Neural cell (in vitro differentiated cells): ENCODE measurements around the gene ROS1. TPM values are rescaled to one million over a fixed set of nuclear protein-coding genes. Genes with fewer than 3 reads are reported as not detected.

Experiments used
- H2AFZ ChIP-seq: fragments of 200-600, 300-800 bp; sonication (generic), shearing (Covaris generic); 2 replicates; pipeline ENCODE4 v1.6.0; 2014; ENCODE audit warnings: low read depth, mild to moderate bottlenecking, antibody characterized with exemption, low read length, moderate library complexity
- H3F3A ChIP-seq: fragments of 200-600 bp; shearing (Covaris generic); 2 replicates; pipeline ENCODE4 v1.6.1; 2016; ENCODE audit warnings: mild to moderate bottlenecking, moderate library complexity, mixed read lengths, antibody characterized with exemption, low read length; ENCODE audit not compliant: insufficient read depth, poor library complexity, severe bottlenecking
- H3K27ac ChIP-seq: fragments of 200-600, 300-800 bp; sonication (generic), shearing (Covaris generic); 2 replicates; pipeline ENCODE4 v1.5.1; 2014; ENCODE audit warnings: mild to moderate bottlenecking, low read length, moderate library complexity
- H3K27me3 ChIP-seq: fragments of 300-800, 200-600 bp; sonication (generic), shearing (Covaris generic); 2 replicates; pipeline ENCODE4 v1.6.0; 2014; ENCODE audit warnings: mild to moderate bottlenecking, low read depth, low read length, moderate library complexity; ENCODE audit not compliant: insufficient read depth
- H3K36me3 ChIP-seq: fragments of 300-800, 200-600 bp; sonication (generic), shearing (Covaris generic); 2 replicates; pipeline ENCODE4 v1.5.1; 2014; ENCODE audit warnings: mild to moderate bottlenecking, antibody characterized with exemption, low read length, moderate library complexity; ENCODE audit not compliant: insufficient read depth
- H3K4me2 ChIP-seq: fragments of 300-800, 200-600 bp; sonication (generic), shearing (Covaris generic); 2 replicates; pipeline ENCODE4 v1.6.0; 2014; ENCODE audit warnings: mild to moderate bottlenecking, low read length
- H3K4me3 ChIP-seq: fragments of 300-800, 200-600 bp; sonication (generic), shearing (Covaris generic); 2 replicates; pipeline ENCODE4 v1.5.1; 2014; ENCODE audit warnings: mild to moderate bottlenecking, low read length, moderate library complexity
- H3K79me2 ChIP-seq: fragments of 200-600 bp; shearing (Covaris generic); replicated peaks from 2 replicates; pipeline ENCODE4 v1.6.0; 2014; ENCODE audit warnings: mild to moderate bottlenecking, low read length, moderate library complexity; ENCODE audit not compliant: insufficient read depth
- H3K9ac ChIP-seq: fragments of 300-800, 200-600 bp; sonication (generic), shearing (Covaris generic); 2 replicates; pipeline ENCODE4 v1.6.1; 2016; ENCODE audit warnings: mild to moderate bottlenecking, low read length, mixed read lengths
- H3K9me2 ChIP-seq: fragments of 200-600 bp; shearing (Covaris generic); 2 replicates; pipeline ENCODE4 v1.6.1; 2016; ENCODE audit warnings: mild to moderate bottlenecking, low read length, mixed read lengths; ENCODE audit not compliant: insufficient read depth
- H3K9me3 ChIP-seq: fragments of 200-600, 300-800 bp; sonication (generic), shearing (Covaris generic); 2 replicates; pipeline ENCODE4 v1.6.1; 2016; ENCODE audit warnings: mild to moderate bottlenecking, mixed run types, low read length, moderate library complexity, mixed read lengths
- H4K20me1 ChIP-seq: fragments of 200-600 bp; shearing (Covaris generic); 2 replicates; pipeline ENCODE4 v1.6.1; 2016; ENCODE audit warnings: mild to moderate bottlenecking, mixed run types; ENCODE audit not compliant: insufficient read depth
- EP300 ChIP-seq: fragments of 450-650 bp; conservative IDR thresholded peaks from 2 replicates; pipeline ENCODE4 v1.6.1; 2014; ENCODE audit warnings: antibody characterized with exemption, mild to moderate bottlenecking, moderate library complexity; ENCODE audit not compliant: poor library complexity, severe bottlenecking
- EZH2 ChIP-seq: fragments of 200-600, 300-800 bp; shearing (Covaris generic), sonication (generic); IDR thresholded peaks from 2 replicates; pipeline ENCODE4 v1.6.1; 2014; ENCODE audit warnings: antibody characterized with exemption, low read length, borderline replicate concordance, mild to moderate bottlenecking; ENCODE audit not compliant: insufficient read depth, poor library complexity, severe bottlenecking
- MXI1 ChIP-seq: fragments of 450-650 bp; conservative IDR thresholded peaks from 2 replicates; pipeline ENCODE4 v1.6.1; 2014; ENCODE audit warnings: antibody characterized with exemption, mild to moderate bottlenecking; ENCODE audit not compliant: poor library complexity, severe bottlenecking
- POLR2AphosphoS5 ChIP-seq: IDR thresholded peaks from 2 replicates; pipeline ENCODE4 v1.6.1; 2012
- RAD21 ChIP-seq: fragments of 450-650 bp; conservative IDR thresholded peaks from 2 replicates; pipeline ENCODE4 v1.6.1; 2014; ENCODE audit warnings: antibody characterized with exemption, mild to moderate bottlenecking, moderate library complexity
- REST ChIP-seq: IDR thresholded peaks from 2 replicates; pipeline ENCODE4 v1.6.1; 2012; ENCODE audit warnings: borderline replicate concordance
- SMC3 ChIP-seq: fragments of 450-650 bp; conservative IDR thresholded peaks from 2 replicates; pipeline ENCODE4 v1.6.1; 2014; ENCODE audit warnings: antibody characterized with exemption, mild to moderate bottlenecking, moderate library complexity; ENCODE audit not compliant: poor library complexity
- TAF1 ChIP-seq: IDR thresholded peaks from 2 replicates; pipeline ENCODE4 v1.6.1; 2012; ENCODE audit warnings: low read depth
- polyA plus RNA-seq: library from polyadenylated mRNA; depleted of rRNA; stranded (reverse); fragments of >200 nt; gene quantifications from 2 replicates; pipeline ENCODE4 v1.2.3, GENCODE V29; 2014
- TF ChIP-seq, protein P1 (sequence below): fragments of 450-650 bp; IDR thresholded peaks from 2 replicates; pipeline ENCODE4 v1.5.1; 2014; ENCODE audit warnings: antibody characterized with exemption, mild to moderate bottlenecking, moderate library complexity; ENCODE audit not compliant: poor library complexity, severe bottlenecking

The ROS1 gene
- polyA plus RNA-seq, 1 donor from 2014 or later: not detected

DNA sequence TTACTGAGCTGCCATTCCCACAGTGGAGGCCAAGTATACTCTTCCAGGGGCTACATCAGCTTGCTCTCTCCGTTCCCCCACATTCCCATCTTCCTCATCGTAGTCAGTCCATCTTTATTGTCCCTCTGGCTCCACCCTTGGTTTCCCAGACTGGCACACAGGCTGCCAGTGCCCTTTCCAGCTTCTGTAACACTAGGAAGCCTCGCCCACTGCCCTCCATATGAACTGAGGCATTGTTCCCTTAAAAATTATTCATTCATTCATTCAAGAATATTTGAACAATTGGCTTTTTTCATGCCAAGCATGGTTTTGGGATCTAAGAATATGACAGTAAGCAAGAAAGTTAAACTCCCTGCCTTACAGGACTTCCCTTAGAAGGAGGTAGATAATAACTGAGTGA is 14.3 kb downstream of the ROS1 start:
- H4K20me1 ChIP-seq: no peaks in the 10 kb centered on the region
- no peaks in the 10 kb centered on the region for H3K27me3 ChIP-seq
- no peaks in the 10 kb centered on the region for H3K79me2 ChIP-seq
- no peak for TF ChIP-seq SMC3
- no peak for TF ChIP-seq EZH2
- no peak for TF ChIP-seq POLR2AphosphoS5
- no peak for TF ChIP-seq EP300
- TF ChIP-seq, protein P1, sequence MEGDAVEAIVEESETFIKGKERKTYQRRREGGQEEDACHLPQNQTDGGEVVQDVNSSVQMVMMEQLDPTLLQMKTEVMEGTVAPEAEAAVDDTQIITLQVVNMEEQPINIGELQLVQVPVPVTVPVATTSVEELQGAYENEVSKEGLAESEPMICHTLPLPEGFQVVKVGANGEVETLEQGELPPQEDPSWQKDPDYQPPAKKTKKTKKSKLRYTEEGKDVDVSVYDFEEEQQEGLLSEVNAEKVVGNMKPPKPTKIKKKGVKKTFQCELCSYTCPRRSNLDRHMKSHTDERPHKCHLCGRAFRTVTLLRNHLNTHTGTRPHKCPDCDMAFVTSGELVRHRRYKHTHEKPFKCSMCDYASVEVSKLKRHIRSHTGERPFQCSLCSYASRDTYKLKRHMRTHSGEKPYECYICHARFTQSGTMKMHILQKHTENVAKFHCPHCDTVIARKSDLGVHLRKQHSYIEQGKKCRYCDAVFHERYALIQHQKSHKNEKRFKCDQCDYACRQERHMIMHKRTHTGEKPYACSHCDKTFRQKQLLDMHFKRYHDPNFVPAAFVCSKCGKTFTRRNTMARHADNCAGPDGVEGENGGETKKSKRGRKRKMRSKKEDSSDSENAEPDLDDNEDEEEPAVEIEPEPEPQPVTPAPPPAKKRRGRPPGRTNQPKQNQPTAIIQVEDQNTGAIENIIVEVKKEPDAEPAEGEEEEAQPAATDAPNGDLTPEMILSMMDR: no peak
- TF ChIP-seq REST: no peak
- no peak for TF ChIP-seq RAD21
- no peak for TF ChIP-seq TAF1
- no peak for TF ChIP-seq MXI1
- H2AFZ ChIP-seq: no peak overlapping the region
- no peak overlapping the region for H3K9ac ChIP-seq
- no peaks in the 10 kb centered on the region for H3K9me3 ChIP-seq
- no peak overlapping the region for H3K27ac ChIP-seq
- H3K4me2 ChIP-seq: no peak overlapping the region
- H3K9me2 ChIP-seq: no peaks in the 10 kb centered on the region
- no peaks in the 10 kb centered on the region for H3F3A ChIP-seq
- H3K36me3 ChIP-seq: no peaks in the 10 kb centered on the region
- H3K4me3 ChIP-seq: no peak overlapping the region

DNA sequence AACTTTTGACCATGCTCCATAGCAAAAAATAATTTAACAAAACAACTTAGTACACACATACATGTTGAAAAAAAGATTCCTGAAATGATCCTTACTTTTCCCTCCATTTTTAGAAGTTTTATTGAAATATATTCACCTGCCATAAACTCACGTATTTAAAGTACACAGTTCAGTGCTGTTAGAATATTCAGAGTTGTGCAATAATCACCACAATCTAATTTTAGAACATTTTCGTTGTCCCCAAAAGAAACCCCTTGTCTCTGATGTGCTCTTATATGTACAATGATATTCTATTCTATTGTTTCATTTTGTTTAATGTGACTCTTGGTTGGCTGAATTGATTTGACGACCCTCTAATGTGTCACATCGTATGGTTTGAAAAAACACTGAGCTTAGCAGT is 15.9 kb downstream of the ROS1 start:
- H3K9me2 ChIP-seq: no peaks in the 10 kb centered on the region
- H3K27me3 ChIP-seq: no peaks in the 10 kb centered on the region
- H3K4me2 ChIP-seq: no peak overlapping the region
- no peak for TF ChIP-seq MXI1
- TF ChIP-seq, protein P1: no peak
- TF ChIP-seq EP300: no peak
- no peak for TF ChIP-seq SMC3
- TF ChIP-seq REST: no peak
- no peak for TF ChIP-seq EZH2
- no peak for TF ChIP-seq POLR2AphosphoS5
- no peak for TF ChIP-seq RAD21
- TF ChIP-seq TAF1: no peak
- no peak overlapping the region for H3K27ac ChIP-seq
- no peak overlapping the region for H3K9ac ChIP-seq
- H3K4me3 ChIP-seq: no peak overlapping the region
- no peaks in the 10 kb centered on the region for H4K20me1 ChIP-seq
- no peaks in the 10 kb centered on the region for H3F3A ChIP-seq
- no peaks in the 10 kb centered on the region for H3K36me3 ChIP-seq
- H2AFZ ChIP-seq: no peak overlapping the region
- no peaks in the 10 kb centered on the region for H3K79me2 ChIP-seq
- H3K9me3 ChIP-seq: no peaks in the 10 kb centered on the region
